Measurements from ENCODE around the gene PLCB4.

The PLCB4 gene

DNA sequence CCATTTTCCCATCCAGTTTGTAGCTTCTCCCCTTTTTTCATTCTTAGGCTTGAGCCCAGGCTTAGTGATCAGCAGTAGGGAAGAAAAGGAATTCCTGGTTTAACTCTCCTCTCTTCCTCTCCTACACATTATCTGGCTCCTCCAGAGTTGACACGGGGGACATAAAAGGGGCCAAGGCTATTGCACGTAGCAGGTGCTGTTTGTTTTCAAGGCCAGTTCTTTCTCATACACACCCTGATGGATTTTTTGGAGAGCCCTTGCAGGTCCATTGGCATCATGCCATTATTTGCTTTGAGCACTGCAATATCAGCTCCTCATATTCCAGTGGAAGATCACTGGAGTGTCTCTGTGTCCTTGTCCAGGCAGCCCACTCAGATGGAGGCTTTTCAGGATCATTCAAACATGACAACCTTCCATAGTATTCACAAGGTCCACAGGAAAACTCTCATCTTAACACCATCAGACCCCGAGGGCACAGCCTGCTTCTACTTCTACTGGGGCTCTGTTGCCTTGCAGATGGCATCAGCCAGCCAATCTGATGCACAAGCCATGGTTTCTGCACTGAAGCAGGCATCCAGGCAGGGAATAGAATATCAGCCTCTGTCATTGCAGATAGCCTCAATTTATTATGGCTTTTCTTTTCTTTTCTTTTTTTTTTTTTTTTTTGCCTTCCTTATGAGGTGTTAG, 18.8 kb downstream of the PLCB4 start:
- POLR2A ChIA-PET: no interaction called here
- H3K4me3 ChIP-seq (ENCODE audit: low read depth, low read length): no peak overlapping the region
- TF ChIP-seq, protein P1, sequence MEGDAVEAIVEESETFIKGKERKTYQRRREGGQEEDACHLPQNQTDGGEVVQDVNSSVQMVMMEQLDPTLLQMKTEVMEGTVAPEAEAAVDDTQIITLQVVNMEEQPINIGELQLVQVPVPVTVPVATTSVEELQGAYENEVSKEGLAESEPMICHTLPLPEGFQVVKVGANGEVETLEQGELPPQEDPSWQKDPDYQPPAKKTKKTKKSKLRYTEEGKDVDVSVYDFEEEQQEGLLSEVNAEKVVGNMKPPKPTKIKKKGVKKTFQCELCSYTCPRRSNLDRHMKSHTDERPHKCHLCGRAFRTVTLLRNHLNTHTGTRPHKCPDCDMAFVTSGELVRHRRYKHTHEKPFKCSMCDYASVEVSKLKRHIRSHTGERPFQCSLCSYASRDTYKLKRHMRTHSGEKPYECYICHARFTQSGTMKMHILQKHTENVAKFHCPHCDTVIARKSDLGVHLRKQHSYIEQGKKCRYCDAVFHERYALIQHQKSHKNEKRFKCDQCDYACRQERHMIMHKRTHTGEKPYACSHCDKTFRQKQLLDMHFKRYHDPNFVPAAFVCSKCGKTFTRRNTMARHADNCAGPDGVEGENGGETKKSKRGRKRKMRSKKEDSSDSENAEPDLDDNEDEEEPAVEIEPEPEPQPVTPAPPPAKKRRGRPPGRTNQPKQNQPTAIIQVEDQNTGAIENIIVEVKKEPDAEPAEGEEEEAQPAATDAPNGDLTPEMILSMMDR (IDR thresholded peaks at IDR 0.05; ENCODE audit: insufficient read depth, low read length, missing control alignments): no peak
- CTCF ChIA-PET: interaction anchor here (1.2 kb wide), 1 partner anchor 25 kb away, joined by 4 read pairs; no protein-coding TSS in a partner anchor
- DNase-seq (ENCODE audit: low read depth, low spot score): no peak

DNA sequence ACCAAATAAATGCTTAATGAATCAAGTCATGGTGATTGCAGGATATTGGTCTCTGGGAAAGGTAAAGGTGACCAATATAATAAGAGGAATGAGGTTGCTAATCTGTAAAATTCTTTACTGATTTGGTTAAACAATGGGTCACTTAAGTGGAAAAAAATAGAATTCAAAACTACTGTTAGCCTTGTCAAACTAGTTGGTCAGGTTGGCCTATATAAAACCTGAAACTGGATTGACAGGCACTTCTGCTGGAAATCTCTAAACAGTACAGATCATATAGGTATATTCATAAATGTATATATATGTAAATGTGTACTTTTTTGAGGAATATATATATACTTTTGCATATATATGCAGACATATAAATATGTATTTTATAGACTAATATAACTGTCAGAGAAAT, 19.7 kb downstream of the PLCB4 start:
- ChIA-PET CTCF (no interaction called here), POLR2A (no interaction called here)
- no peak overlapping the region for H3K4me3 ChIP-seq (ENCODE audit: low read depth, low read length)
- TF ChIP-seq, protein P1 (IDR thresholded peaks at IDR 0.05; ENCODE audit: insufficient read depth, low read length, missing control alignments): no peak
- no peak for DNase-seq (ENCODE audit: low read depth, low spot score)

DNA sequence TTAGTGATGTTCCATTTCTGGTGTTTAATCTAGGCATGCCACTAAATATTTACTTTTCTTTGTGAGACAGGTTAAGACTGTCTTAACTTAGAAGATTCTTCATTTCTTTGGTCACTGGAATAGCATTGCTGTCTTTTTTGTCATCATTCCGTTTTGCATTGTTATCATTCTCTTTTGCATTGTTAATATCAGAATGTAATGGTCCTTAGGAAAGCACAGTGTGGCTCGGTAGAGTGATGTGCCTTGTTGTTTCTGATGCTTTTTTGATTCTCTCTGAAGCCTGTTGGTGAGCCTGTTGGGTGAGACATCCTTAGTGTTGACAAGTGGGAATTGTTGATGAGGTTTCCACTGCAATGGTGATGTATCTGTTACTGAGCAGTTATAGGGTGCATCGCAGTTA, 23.2 kb downstream of the PLCB4 start:
- POLR2A ChIA-PET: no interaction called here
- H3K4me3 ChIP-seq (ENCODE audit: low read depth, low read length): no peak overlapping the region
- TF ChIP-seq, protein P1 (IDR thresholded peaks at IDR 0.05; ENCODE audit: insufficient read depth, low read length, missing control alignments): no peak
- CTCF ChIA-PET: interaction anchor here (1.1 to 1.4 kb wide), 2 partner anchors 22 to 265 kb away, joined by 3 to 6 read pairs; no protein-coding TSS in a partner anchor
- DNase-seq (ENCODE audit: low read depth, low spot score): no peak

DNA sequence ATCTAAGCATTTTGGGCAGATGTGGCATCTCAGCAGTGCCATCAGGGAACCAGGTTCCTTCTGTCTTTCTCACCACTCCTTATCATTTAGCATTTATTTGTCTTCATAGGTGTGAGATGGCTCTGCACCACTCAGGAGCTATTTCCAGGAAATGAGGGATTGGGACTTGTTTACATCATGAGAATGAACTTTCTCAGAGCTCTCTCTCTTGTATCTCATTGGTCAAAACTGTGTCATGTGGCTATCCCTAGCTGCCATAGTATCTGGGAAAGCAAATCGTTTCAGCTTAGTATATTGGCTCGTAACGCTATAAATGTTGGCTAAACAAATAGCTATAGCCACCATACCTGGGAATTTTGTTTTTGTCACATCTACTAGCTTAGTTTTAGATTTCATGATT, 23.8 kb downstream of the PLCB4 start:
- H3K4me3 ChIP-seq (ENCODE audit: low read depth, low read length): no peak overlapping the region
- TF ChIP-seq, protein P1 (IDR thresholded peaks at IDR 0.05; ENCODE audit: insufficient read depth, low read length, missing control alignments): no peak
- no peak for DNase-seq (ENCODE audit: low read depth, low spot score)
- POLR2A ChIA-PET: interaction anchor here (1.4 kb wide), 1 partner anchor 38 kb away, joined by 3 read pairs; no protein-coding TSS in a partner anchor
- CTCF ChIA-PET: interaction anchor here (1.3 kb wide), 1 partner anchor 18 kb away, joined by 3 read pairs; no protein-coding TSS in a partner anchor

DNA sequence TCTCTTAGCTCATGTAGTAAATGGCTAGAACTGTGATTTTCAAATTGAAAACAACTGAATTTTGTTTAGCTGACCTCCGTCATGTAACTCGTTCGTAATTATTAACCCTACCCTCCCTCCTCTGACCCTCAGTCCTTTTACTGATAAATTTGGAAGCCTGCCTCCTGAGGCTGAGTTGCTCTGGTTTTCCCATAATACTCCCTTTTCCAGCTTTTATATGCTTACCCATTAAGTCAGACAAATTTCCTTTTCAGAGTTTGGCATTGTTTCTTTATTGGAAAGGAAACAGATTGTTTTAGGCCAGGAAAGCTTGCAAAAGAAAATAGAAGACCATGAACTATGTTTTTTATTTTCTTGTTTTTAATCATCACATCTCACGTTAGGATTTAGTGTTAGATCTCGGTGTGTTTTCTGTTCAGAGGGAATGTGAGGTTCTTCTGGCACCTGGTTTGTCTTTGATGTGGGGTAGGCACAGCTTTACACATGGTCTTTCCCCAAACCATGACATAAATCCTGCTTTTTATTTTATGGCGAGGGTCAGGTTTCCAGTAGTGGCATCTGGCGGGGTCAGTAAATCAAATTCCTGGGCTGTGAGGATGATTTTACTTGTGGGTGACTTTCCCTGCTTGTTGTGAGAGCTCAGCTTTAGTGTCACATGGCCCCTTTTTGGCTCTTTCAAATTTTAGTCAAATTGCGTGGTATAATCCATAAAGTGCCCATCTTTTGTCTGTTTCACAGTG, 24.5 kb downstream of the PLCB4 start:
- ChIA-PET POLR2A (interaction anchor here (1.4 kb wide), 1 partner anchor 39 kb away, joined by 3 read pairs; no protein-coding TSS in a partner anchor), CTCF (interaction anchor here (1.3 to 2.0 kb wide), 2 partner anchors 8 to 17 kb away, joined by 3 to 5 read pairs; no protein-coding TSS in a partner anchor)
- H3K4me3 ChIP-seq (ENCODE audit: low read depth, low read length): no peak overlapping the region
- TF ChIP-seq, protein P1 (IDR thresholded peaks at IDR 0.05; ENCODE audit: insufficient read depth, low read length, missing control alignments): no peak
- no peak for DNase-seq (ENCODE audit: low read depth, low spot score)

DNA sequence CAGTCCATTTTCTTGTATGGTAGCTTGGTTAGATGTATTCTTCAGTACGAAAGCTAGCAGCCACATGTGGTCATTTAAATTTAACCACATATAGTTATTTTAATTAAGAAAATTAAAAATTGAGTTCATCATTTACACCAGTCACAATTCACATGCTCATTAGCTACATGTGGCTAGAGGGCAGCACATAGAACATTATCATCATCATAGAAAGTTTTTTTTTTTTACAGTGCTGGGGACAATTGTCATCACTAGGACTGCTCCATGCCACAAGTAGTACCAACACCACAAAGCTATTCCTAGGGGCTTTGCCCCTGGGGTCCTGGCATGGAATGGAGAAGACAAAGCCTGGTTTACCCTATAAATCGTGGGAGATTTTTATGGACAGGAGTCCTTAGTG, 30.5 kb downstream of the PLCB4 start:
- H3K4me3 ChIP-seq (ENCODE audit: low read depth, low read length): no peak overlapping the region
- ChIA-PET POLR2A (no interaction called here), CTCF (interaction anchor here (0.6 to 0.9 kb wide), 3 partner anchors 10 to 299 kb away, joined by 3 read pairs; no protein-coding TSS in a partner anchor)
- no peak for DNase-seq (ENCODE audit: low read depth, low spot score)
- TF ChIP-seq, protein P1 (IDR thresholded peaks at IDR 0.05; ENCODE audit: insufficient read depth, low read length, missing control alignments): no peak

All from AG04449 (cell line).